MM.1S (cell line): ENCODE results near the gene DISC1.

Source experiments
- DNase-seq: peaks from one replicate; pipeline ENCODE4 v3.0.0-alpha.2; 2015
- H2AFZ ChIP-seq: fragments of 300-600 bp; sonication (generic); 2 replicates; pipeline ENCODE4 v1.6.0; 2016; ENCODE audit warnings: antibody characterized with exemption, low read length
- H3F3A ChIP-seq: fragments of 300-600 bp; sonication (generic); 2 replicates; pipeline ENCODE4 v1.6.1; 2016; ENCODE audit warnings: mild to moderate bottlenecking, antibody characterized with exemption, low read length, moderate library complexity, mixed read lengths; ENCODE audit not compliant: insufficient read depth
- H3K27ac ChIP-seq: fragments of 300-600 bp; sonication (generic); 2 replicates; pipeline ENCODE4 v1.5.1; 2016; ENCODE audit warnings: mild to moderate bottlenecking, low read length
- H3K27me3 ChIP-seq: fragments of 300-600 bp; sonication (generic); replicated peaks from 2 replicates; pipeline ENCODE4 v1.6.0; 2016; ENCODE audit warnings: low read length; ENCODE audit not compliant: insufficient read depth
- H3K36me3 ChIP-seq: fragments of 300-600 bp; sonication (generic); replicated peaks from 2 replicates; pipeline ENCODE4 v1.6.1; 2016; ENCODE audit warnings: mild to moderate bottlenecking, low read length, mixed read lengths; ENCODE audit not compliant: insufficient read depth
- H3K4me1 ChIP-seq: fragments of 300-600 bp; sonication (generic); 2 replicates; pipeline ENCODE4 v1.6.1; 2016; ENCODE audit warnings: low read length, mixed read lengths
- H3K4me2 ChIP-seq: fragments of 300-600 bp; sonication (generic); 2 replicates; pipeline ENCODE4 v1.6.0; 2016; ENCODE audit warnings: low read depth, low read length
- H3K4me3 ChIP-seq: fragments of 300-600 bp; sonication (generic); 2 replicates; pipeline ENCODE4 v1.5.1; 2016; ENCODE audit warnings: low read length, mixed read lengths
- H3K79me2 ChIP-seq: fragments of 300-600 bp; sonication (generic); 2 replicates; pipeline ENCODE4 v1.6.1; 2016; ENCODE audit warnings: mixed run types, low read length, mixed read lengths
- H3K9ac ChIP-seq: fragments of 300-600 bp; sonication (generic); 2 replicates; pipeline ENCODE4 v1.6.1; 2016; ENCODE audit warnings: low read length, mixed read lengths
- H3K9me2 ChIP-seq: fragments of 300-600 bp; sonication (generic); replicated peaks from 2 replicates; pipeline ENCODE4 v1.6.1; 2016; ENCODE audit warnings: mild to moderate bottlenecking, low read length, mixed read lengths; ENCODE audit not compliant: insufficient read depth
- H3K9me3 ChIP-seq: fragments of 300-600 bp; sonication (generic); replicated peaks from 2 replicates; pipeline ENCODE4 v1.6.1; 2016; ENCODE audit warnings: mild to moderate bottlenecking, low read length, mixed read lengths; ENCODE audit not compliant: insufficient read depth
- H4K20me1 ChIP-seq: fragments of 300-600 bp; sonication (generic); 2 replicates; pipeline ENCODE4 v1.6.1; 2016; ENCODE audit warnings: mild to moderate bottlenecking, low read length, moderate library complexity, mixed read lengths; ENCODE audit not compliant: insufficient read depth
- CTCF ChIP-seq: fragments of 300-600 bp; sonication (generic); IDR thresholded peaks from 2 replicates; pipeline ENCODE4 v1.5.1; 2016; ENCODE audit warnings: antibody characterized with exemption, low read length, mixed read lengths
- EZH2 ChIP-seq: fragments of 300-600 bp; sonication (generic); optimal IDR thresholded peaks from 2 replicates; pipeline ENCODE3; 2017; ENCODE audit warnings: low read depth, mild to moderate bottlenecking, antibody characterized with exemption, low read length, mixed read lengths
- EZH2phosphoT487 ChIP-seq: fragments of 300-600 bp; sonication (generic); IDR thresholded peaks from 2 replicates; pipeline ENCODE4 v1.6.1; 2018; ENCODE audit warnings: antibody characterized with exemption, low read length

DISC1 gene

GRCh38 chr1:231924180-231924579 lies 297.6 kb downstream of the DISC1 start:
- Histone ChIP-seq H3K79me2 (no peaks in the 10 kb centered on the region), H3K9ac (no peak overlapping the region), H3K27ac (no peak overlapping the region), H3K4me1 (peaks cover 12% of the 10 kb centered on the region), H3K27me3 (no peaks in the 10 kb centered on the region), H3K9me3 (no peaks in the 10 kb centered on the region), H3F3A (peaks cover 5% of the 10 kb centered on the region), H3K4me2 (no peak overlapping the region), H3K36me3 (no peaks in the 10 kb centered on the region), H3K4me3 (no peak overlapping the region), H2AFZ (no peak overlapping the region), H4K20me1 (no peaks in the 10 kb centered on the region), H3K9me2 (no peaks in the 10 kb centered on the region)
- DNase-seq, result no peak
- no peak for TF ChIP-seq CTCF

- TF ChIP-seq CTCF, result no peak
- no peaks in the 10 kb centered on the region for H3K9me3 ChIP-seq
- no peak for DNase-seq
Observed at GRCh38 chr1:231925864-231926263, 299.3 kb downstream of the DISC1 start.

GRCh38 chr1:231926340-231926739 lies 299.8 kb downstream of the DISC1 start:
- Histone ChIP-seq H3K36me3 (no peaks in the 10 kb centered on the region), H3K9ac (no peak overlapping the region), H3K9me3 (no peaks in the 10 kb centered on the region), H3K4me3 (no peak overlapping the region), H3K79me2 (no peaks in the 10 kb centered on the region), H3K4me1 (no peaks in the 10 kb centered on the region), H3K27me3 (no peaks in the 10 kb centered on the region), H3K9me2 (no peaks in the 10 kb centered on the region), H4K20me1 (no peaks in the 10 kb centered on the region), H3K27ac (no peak overlapping the region), H3F3A (no peaks in the 10 kb centered on the region), H3K4me2 (no peak overlapping the region), H2AFZ (no peak overlapping the region)
- TF ChIP-seq CTCF, result no peak
- TF ChIP-seq EZH2phosphoT487, result no peak
- TF ChIP-seq EZH2, result no peak
- DNase-seq, result no peak

More at GRCh38 chr1:231925864-231926263, 299.3 kb downstream of the DISC1 start:
- H2AFZ ChIP-seq, result no peak overlapping the region
- H3K27me3 ChIP-seq, result no peaks in the 10 kb centered on the region
- no peaks in the 10 kb centered on the region for H3F3A ChIP-seq
- H4K20me1 ChIP-seq, result no peaks in the 10 kb centered on the region
- H3K36me3 ChIP-seq, result no peaks in the 10 kb centered on the region
- H3K4me3 ChIP-seq, result no peak overlapping the region
- no peaks in the 10 kb centered on the region for H3K9me2 ChIP-seq
- no peaks in the 10 kb centered on the region for H3K79me2 ChIP-seq
- no peak overlapping the region for H3K27ac ChIP-seq
- no peak overlapping the region for H3K4me2 ChIP-seq
- H3K9ac ChIP-seq, result no peak overlapping the region
- H3K4me1 ChIP-seq, result no peaks in the 10 kb centered on the region

GRCh38 chr1:231926933-231927332 lies 300.3 kb downstream of the DISC1 start:
- Histone ChIP-seq H3K36me3 (no peaks in the 10 kb centered on the region), H3K27me3 (no peaks in the 10 kb centered on the region), H3K27ac (no peak overlapping the region), H3K4me2 (no peak overlapping the region), H3K4me3 (no peak overlapping the region), H3K9ac (no peak overlapping the region), H3F3A (no peaks in the 10 kb centered on the region), H3K9me3 (no peaks in the 10 kb centered on the region; the same call in 1 of the 2 replicates), H3K4me1 (no peaks in the 10 kb centered on the region), H3K9me2 (no peaks in the 10 kb centered on the region), H2AFZ (no peak overlapping the region), H3K79me2 (no peaks in the 10 kb centered on the region), H4K20me1 (no peaks in the 10 kb centered on the region)
- TF ChIP-seq EZH2phosphoT487 (no peak), CTCF (no peak), EZH2 (no peak)
- DNase-seq, result no peak
